Thoracic aorta (tissue), 2 donors: Measurements from ENCODE around the gene RAVER2. TPM values are rescaled to one million over a fixed set of nuclear protein-coding genes. Genes with fewer than 3 reads are reported as not detected.

Experiments used
- ATAC-seq: fragments of 150-250 bp; one replicate; pipeline ENCODE4 v1.8.0; 2017; ENCODE audit warnings: low read depth; ENCODE audit not compliant: insufficient number of reproducible peaks, low FRiP score
- DNase-seq: peaks from one replicate; pipeline ENCODE4 v3.0.0-alpha.2; 2020; ENCODE audit warnings: low spot score
- H3K27ac ChIP-seq, 2 donors: fragments of 200-600 bp; sonication (generic); 1 replicate in 1 of 2; 2 replicates in 1 of 2; pipeline ENCODE4 v1.5.1; 2016; ENCODE audit warnings: mild to moderate bottlenecking in 2 of 2, moderate library complexity in 2 of 2
- H3K27me3 ChIP-seq: fragments of 200-600 bp; sonication (generic); replicated peaks from 2 replicates; pipeline ENCODE4 v1.6.0; 2016; ENCODE audit warnings: mild to moderate bottlenecking; ENCODE audit not compliant: insufficient read depth
- H3K36me3 ChIP-seq: fragments of 200-600 bp; sonication (generic); one replicate; pipeline ENCODE4 v1.5.1; 2016
- H3K4me1 ChIP-seq, 2 donors: fragments of 200-600 bp; sonication (generic); 1 replicate in 1 of 2; 2 replicates in 1 of 2; pipeline versions ENCODE4 v1.5.1 to v1.6.0; 2016; ENCODE audit warnings: low read depth in 2 of 2, mild to moderate bottlenecking in 1 of 2; ENCODE audit not compliant: control insufficient read depth in 1 of 2
- H3K4me3 ChIP-seq: fragments of 200-600 bp; sonication (generic); 2 replicates; pipeline ENCODE4 v1.5.1; 2016; ENCODE audit warnings: mild to moderate bottlenecking
- H3K9me3 ChIP-seq: fragments of 200-600 bp; sonication (generic); 2 replicates; pipeline ENCODE4 v1.5.1; 2016
- total RNA-seq, 2 donors: library from RNA; depleted of rRNA; stranded (reverse); fragments of >200 nt; gene quantifications; one replicate each; pipeline versions ENCODE4 v1.1.0 to v1.2.3, GENCODE V29; 2016
- TF ChIP-seq, protein P1 (sequence below): fragments of 200-600 bp; sonication (generic); IDR thresholded peaks from one replicate; pipeline ENCODE4 v1.5.1; 2019; ENCODE audit warnings: antibody characterized with exemption

The RAVER2 gene
- total RNA-seq, 2 donors from 2014 or later: 17.2 to 18.3 TPM

DNA sequence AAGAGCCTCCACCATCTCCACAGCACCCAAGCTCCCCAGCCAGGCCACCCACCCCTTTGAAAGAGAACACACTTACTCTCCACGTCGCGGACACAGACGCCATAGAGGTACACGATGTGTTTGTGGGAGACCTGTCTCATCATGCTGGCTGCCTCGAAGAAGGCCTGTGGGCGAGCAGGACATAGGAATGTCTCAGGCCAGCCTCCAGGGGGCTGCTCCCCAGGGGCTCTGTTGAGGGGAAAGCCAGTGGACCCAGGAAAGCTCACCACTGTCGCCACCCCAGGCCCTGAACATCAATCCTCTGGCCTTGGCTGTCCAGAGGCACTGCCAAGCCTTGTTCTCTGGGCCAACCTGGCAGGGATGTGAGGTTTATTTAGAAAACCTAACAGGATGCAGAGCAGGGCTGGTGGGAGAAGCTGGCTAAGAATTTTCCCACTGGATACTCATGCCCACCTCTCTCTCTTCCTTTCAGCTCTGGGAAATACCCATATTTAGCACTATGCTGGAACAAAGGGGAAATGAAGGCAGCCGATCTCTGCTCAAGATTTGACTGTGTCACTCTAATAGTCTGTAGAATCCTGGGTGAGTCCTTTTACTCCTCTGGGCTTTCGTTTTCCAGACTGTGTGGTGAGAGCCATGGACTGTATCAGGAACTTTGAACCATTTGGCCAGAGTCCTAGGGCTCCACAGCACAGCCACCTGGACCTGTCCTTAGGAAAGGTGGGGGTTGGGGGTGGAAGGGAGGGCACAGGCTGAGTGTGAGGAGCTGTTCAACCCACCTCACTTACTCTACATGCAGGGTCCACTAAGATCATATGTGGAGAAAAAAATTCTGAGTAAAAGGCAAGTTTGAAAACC is 101.9 kb downstream of the RAVER2 start:
- DNase-seq (no peak), ATAC-seq (no peak)
- Histone ChIP-seq H3K9me3 (no peaks in the 10 kb centered on the region), H3K36me3 (peaks cover 66% of the 10 kb centered on the region), H3K27ac (no peak overlapping the region), H3K4me3 (no peak overlapping the region), H3K4me1 (peaks cover 12% of the 10 kb centered on the region in 2 donors), H3K27me3 (no peaks in the 10 kb centered on the region)
- TF ChIP-seq, protein P1, sequence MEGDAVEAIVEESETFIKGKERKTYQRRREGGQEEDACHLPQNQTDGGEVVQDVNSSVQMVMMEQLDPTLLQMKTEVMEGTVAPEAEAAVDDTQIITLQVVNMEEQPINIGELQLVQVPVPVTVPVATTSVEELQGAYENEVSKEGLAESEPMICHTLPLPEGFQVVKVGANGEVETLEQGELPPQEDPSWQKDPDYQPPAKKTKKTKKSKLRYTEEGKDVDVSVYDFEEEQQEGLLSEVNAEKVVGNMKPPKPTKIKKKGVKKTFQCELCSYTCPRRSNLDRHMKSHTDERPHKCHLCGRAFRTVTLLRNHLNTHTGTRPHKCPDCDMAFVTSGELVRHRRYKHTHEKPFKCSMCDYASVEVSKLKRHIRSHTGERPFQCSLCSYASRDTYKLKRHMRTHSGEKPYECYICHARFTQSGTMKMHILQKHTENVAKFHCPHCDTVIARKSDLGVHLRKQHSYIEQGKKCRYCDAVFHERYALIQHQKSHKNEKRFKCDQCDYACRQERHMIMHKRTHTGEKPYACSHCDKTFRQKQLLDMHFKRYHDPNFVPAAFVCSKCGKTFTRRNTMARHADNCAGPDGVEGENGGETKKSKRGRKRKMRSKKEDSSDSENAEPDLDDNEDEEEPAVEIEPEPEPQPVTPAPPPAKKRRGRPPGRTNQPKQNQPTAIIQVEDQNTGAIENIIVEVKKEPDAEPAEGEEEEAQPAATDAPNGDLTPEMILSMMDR: no peak

DNA sequence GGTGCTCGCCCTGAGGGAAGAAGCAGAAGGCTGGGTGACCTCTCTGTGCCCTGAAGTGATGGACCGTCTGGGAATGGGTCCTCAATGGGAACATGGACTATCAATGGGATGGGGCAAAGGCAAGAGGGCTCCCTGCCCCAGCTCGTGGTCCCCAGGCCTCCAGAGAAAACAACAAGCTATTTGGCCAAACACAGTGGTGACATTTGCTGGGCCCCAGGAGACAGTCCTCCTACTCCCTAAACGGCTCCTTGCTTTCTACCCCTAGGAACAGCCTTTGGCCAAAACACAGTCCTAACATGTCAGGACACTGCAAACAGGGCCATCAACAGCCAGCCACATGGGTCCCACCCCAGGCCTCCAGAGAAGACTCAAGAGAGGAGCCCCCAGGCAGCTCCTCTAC is 102.8 kb downstream of the RAVER2 start:
- Histone ChIP-seq H3K36me3 (peaks cover 66% of the 10 kb centered on the region), H3K27me3 (no peaks in the 10 kb centered on the region), H3K4me3 (no peak overlapping the region), H3K27ac (no peak overlapping the region), H3K4me1 (peaks cover 5 to 6% of the 10 kb centered on the region in 2 donors), H3K9me3 (no peaks in the 10 kb centered on the region)
- ATAC-seq (no peak), DNase-seq (no peak)
- TF ChIP-seq, protein P1: no peak

DNA sequence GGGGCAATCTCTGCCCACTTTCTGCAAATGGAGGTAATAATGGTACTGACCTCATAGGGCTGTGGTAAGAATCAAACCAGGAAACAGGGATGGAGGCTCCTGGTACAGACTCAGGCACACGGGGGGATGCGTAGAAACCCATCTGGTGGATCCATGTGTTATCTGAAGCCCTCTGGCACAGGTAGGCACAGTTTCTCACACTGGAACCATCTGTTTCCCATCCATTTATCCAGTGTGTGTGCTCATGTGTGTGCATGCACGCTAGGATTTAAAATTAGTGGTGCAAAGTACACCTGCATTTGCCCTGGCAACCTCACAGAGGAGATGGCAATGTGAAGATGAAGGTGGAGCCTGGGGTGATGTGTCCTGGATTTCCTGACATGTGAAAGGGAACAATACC is 103.3 kb downstream of the RAVER2 start:
- ATAC-seq: no peak
- peaks cover 67% of the 10 kb centered on the region for H3K36me3 ChIP-seq
- no peaks in the 10 kb centered on the region for H3K9me3 ChIP-seq
- H3K27ac ChIP-seq: no peak overlapping the region
- no peak for DNase-seq
- H3K4me3 ChIP-seq: no peak overlapping the region
- peaks cover under 1% of the 10 kb centered on the region in 2 donors for H3K4me1 ChIP-seq
- TF ChIP-seq, protein P1: no peak
- H3K27me3 ChIP-seq: no peaks in the 10 kb centered on the region

DNA sequence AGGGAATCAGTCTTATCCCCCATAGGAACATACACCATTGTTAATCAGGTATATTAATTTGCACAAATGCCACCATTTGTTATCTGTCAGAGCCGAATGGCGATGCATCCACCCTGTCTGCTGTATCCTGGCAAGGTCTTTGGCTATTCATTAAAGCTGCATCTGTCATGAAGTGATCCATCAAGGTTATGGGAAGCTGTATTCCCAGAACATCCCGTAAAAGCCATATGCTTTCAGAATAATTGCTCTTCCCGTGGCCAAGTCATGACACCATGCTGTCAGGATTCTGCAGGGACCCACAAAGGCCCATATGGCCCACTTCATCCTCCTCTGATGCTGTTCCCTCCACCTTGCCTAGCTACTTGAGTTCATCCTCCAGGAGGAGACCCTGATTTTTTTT is 103.9 kb downstream of the RAVER2 start:
- Histone ChIP-seq H3K9me3 (no peaks in the 10 kb centered on the region), H3K36me3 (peaks cover 68% of the 10 kb centered on the region), H3K27me3 (no peaks in the 10 kb centered on the region), H3K4me1 (no peaks in the 10 kb centered on the region), H3K27ac (no peak overlapping the region), H3K4me3 (no peak overlapping the region)
- ATAC-seq (no peak), DNase-seq (no peak)
- TF ChIP-seq, protein P1: no peak

DNA sequence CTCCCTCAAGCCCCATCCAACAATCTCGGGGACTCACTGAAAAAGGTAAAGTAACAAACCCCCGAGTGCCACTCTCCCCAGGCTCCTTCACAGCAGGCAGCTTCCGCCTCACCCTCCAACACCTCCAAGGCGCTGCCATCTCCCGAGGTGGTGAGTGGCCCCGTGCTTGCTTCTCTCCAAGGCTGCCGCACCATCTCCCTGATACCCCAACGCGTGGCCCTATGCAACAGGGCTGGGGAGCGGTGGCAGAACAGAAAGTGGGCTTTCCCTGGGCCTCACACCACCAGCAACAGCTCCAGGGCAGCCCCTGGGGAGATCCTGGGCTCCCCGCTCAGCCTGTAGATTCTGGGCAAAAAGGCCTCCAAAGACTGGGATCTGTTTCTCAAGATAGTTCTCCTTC is 105.1 kb downstream of the RAVER2 start:
- Histone ChIP-seq H3K9me3 (no peaks in the 10 kb centered on the region), H3K27ac (no peak overlapping the region), H3K4me1 (no peaks in the 10 kb centered on the region), H3K4me3 (no peak overlapping the region), H3K27me3 (no peaks in the 10 kb centered on the region), H3K36me3 (peaks cover 66% of the 10 kb centered on the region)
- ATAC-seq: no peak
- DNase-seq: no peak
- TF ChIP-seq, protein P1: no peak
